Parathyroid adenoma (tissue), 2 donors: ENCODE results near the gene VEGFA.

Source experiments
- H2AFZ ChIP-seq: fragments of 300-600 bp; sonication (generic); one replicate; pipeline ENCODE4 v1.7.0; 2017; ENCODE audit warnings: antibody characterized with exemption, mild to moderate bottlenecking
- H3K27ac ChIP-seq: fragments of 300-600 bp; sonication (generic); one replicate; pipeline ENCODE4 v1.7.0; 2017
- H3K27me3 ChIP-seq: fragments of 300-600 bp; sonication (generic); one replicate; pipeline ENCODE4 v1.7.0; 2017; ENCODE audit warnings: low read length; ENCODE audit not compliant: control insufficient read depth, insufficient read depth
- H3K36me3 ChIP-seq: fragments of 300-600 bp; sonication (generic); one replicate; pipeline ENCODE4 v1.7.0; 2017; ENCODE audit warnings: low read length; ENCODE audit not compliant: control insufficient read depth, insufficient read depth
- H3K4me1 ChIP-seq: fragments of 300-600 bp; sonication (generic); one replicate; pipeline ENCODE4 v1.7.0; 2017; ENCODE audit warnings: control low read depth
- H3K4me2 ChIP-seq: fragments of 300-600 bp; sonication (generic); one replicate; pipeline ENCODE4 v1.7.0; 2017; ENCODE audit warnings: low read length
- H3K4me3 ChIP-seq: fragments of 300-600 bp; sonication (generic); one replicate; pipeline ENCODE4 v1.7.0; 2017; ENCODE audit warnings: low read depth, low read length
- H3K79me2 ChIP-seq: fragments of 300-600 bp; sonication (generic); one replicate; pipeline ENCODE4 v1.7.0; 2017; ENCODE audit warnings: control low read depth
- H3K9ac ChIP-seq: fragments of 300-600 bp; sonication (generic); one replicate; pipeline ENCODE4 v1.7.0; 2017; ENCODE audit warnings: mild to moderate bottlenecking
- H3K9me3 ChIP-seq: fragments of 300-600 bp; sonication (generic); one replicate; pipeline ENCODE4 v1.7.0; 2017; ENCODE audit warnings: low read length; ENCODE audit not compliant: control insufficient read depth
- CTCF ChIP-seq: fragments of 300-600 bp; sonication (generic); IDR thresholded peaks from one replicate; pipeline ENCODE4 v1.7.0; 2017; ENCODE audit warnings: antibody characterized with exemption, mild to moderate bottlenecking
- donor health status: primary hyperparathyroidism.

Gene VEGFA

GRCh38 chr6:43762966-43763695 lies 6.9 kb upstream of the VEGFA start:
- Histone ChIP-seq H3K27ac (no peak overlapping the region), H3K27me3 (no peaks in the 10 kb centered on the region), H3K4me3 (no peak overlapping the region), H3K9me3 (no peaks in the 10 kb centered on the region), H3K79me2 (no peaks in the 10 kb centered on the region), H3K4me2 (no peak overlapping the region), H3K4me1 (peaks cover 2% of the 10 kb centered on the region), H3K36me3 (no peaks in the 10 kb centered on the region), H3K9ac (no peak overlapping the region), H2AFZ (no peak overlapping the region)
- no peak for TF ChIP-seq CTCF

- Histone ChIP-seq H3K27me3 (no peaks in the 10 kb centered on the region), H3K4me2 (no peak overlapping the region), H3K4me1 (peaks cover 2% of the 10 kb centered on the region), H3K4me3 (no peak overlapping the region), H3K9ac (no peak overlapping the region), H3K27ac (no peak overlapping the region), H3K79me2 (no peaks in the 10 kb centered on the region), H3K9me3 (no peaks in the 10 kb centered on the region), H2AFZ (no peak overlapping the region), H3K36me3 (no peaks in the 10 kb centered on the region)
- TF ChIP-seq CTCF, result no peak
Measured at GRCh38 chr6:43763812-43764522, 6.0 kb upstream of the VEGFA start.

- Histone ChIP-seq H3K4me3 (no peak overlapping the region), H3K27ac (no peak overlapping the region), H3K9me3 (no peaks in the 10 kb centered on the region), H3K4me1 (peaks cover 2% of the 10 kb centered on the region), H3K9ac (no peak overlapping the region), H3K4me2 (no peak overlapping the region), H3K36me3 (no peaks in the 10 kb centered on the region), H3K27me3 (no peaks in the 10 kb centered on the region), H3K79me2 (no peaks in the 10 kb centered on the region), H2AFZ (no peak overlapping the region)
- no peak for TF ChIP-seq CTCF
Measured at GRCh38 chr6:43764772-43765171, 5.2 kb upstream of the VEGFA start.

- H3K27ac ChIP-seq, result no peak overlapping the region
Measured at GRCh38 chr6:43765776-43766499, 4.1 kb upstream of the VEGFA start.

More at GRCh38 chr6:43765776-43766499, 4.1 kb upstream of the VEGFA start:
- Histone ChIP-seq H2AFZ (no peak overlapping the region), H3K4me2 (no peak overlapping the region), H3K79me2 (no peaks in the 10 kb centered on the region), H3K9ac (no peak overlapping the region), H3K27me3 (no peaks in the 10 kb centered on the region), H3K4me1 (peaks cover 2% of the 10 kb centered on the region), H3K9me3 (no peaks in the 10 kb centered on the region), H3K4me3 (no peak overlapping the region), H3K36me3 (no peaks in the 10 kb centered on the region)
- no peak for TF ChIP-seq CTCF
